Measurements from ENCODE around the gene RNF145.
"Not testable (repeated sequence)": the region's sequence is repeated elsewhere in the genome, so short reads cannot be mapped to it uniquely, and the experiment has no call there.

RNF145 gene

GRCh38 chr5:159155960-159156359, 53.4 kb downstream of the RNF145 start:
- H3K4me3 ChIP-seq (replicated peaks; ENCODE audit: low read depth, low read length): no peak overlapping the region
- no peak for DNase-seq (ENCODE audit: low read depth)
- TF ChIP-seq CTCF (IDR thresholded peaks at IDR 0.05; ENCODE audit: low read length, missing control alignments): no peak

GRCh38 chr5:159152876-159153275, 56.5 kb downstream of the RNF145 start:
- DNase-seq (ENCODE audit: low read depth): no peak
- no peak overlapping the region for H3K4me3 ChIP-seq (replicated peaks; ENCODE audit: low read depth, low read length)
- no peak for TF ChIP-seq CTCF (IDR thresholded peaks at IDR 0.05; ENCODE audit: low read length, missing control alignments)

GRCh38 chr5:159149085-159149484, 60.3 kb downstream of the RNF145 start:
- no peak overlapping the region for H3K4me3 ChIP-seq (replicated peaks; ENCODE audit: low read depth, low read length)
- DNase-seq (ENCODE audit: low read depth): no peak

GRCh38 chr5:159147976-159148375, 61.4 kb downstream of the RNF145 start:
- H3K4me3 ChIP-seq (replicated peaks; ENCODE audit: low read depth, low read length): no peak overlapping the region
- DNase-seq (ENCODE audit: low read depth): no peak
- no peak for TF ChIP-seq CTCF (IDR thresholded peaks at IDR 0.05; ENCODE audit: low read length, missing control alignments)

More at GRCh38 chr5:159149085-159149484, 60.3 kb downstream of the RNF145 start:
- TF ChIP-seq CTCF (IDR thresholded peaks at IDR 0.05; ENCODE audit: low read length, missing control alignments): no peak

- DNase-seq (ENCODE audit: low read depth): no peak
- H3K4me3 ChIP-seq (replicated peaks; ENCODE audit: low read depth, low read length): no peak overlapping the region
- no peak for TF ChIP-seq CTCF (IDR thresholded peaks at IDR 0.05; ENCODE audit: low read length, missing control alignments)
Observed at GRCh38 chr5:159146839-159147238, 62.5 kb downstream of the RNF145 start.

GRCh38 chr5:159145160-159145559, 64.2 kb downstream of the RNF145 start:
- H3K4me3 ChIP-seq (replicated peaks; ENCODE audit: low read depth, low read length); DNase-seq (ENCODE audit: low read depth): not testable (repeated sequence)

- no peak for TF ChIP-seq CTCF (IDR thresholded peaks at IDR 0.05; ENCODE audit: low read length, missing control alignments)
- no peak overlapping the region for H3K4me3 ChIP-seq (replicated peaks; ENCODE audit: low read depth, low read length)
- DNase-seq (ENCODE audit: low read depth): no peak
Observed at GRCh38 chr5:159139802-159140201, 69.6 kb downstream of the RNF145 start.

All from fibroblast of pulmonary artery (primary cell).